ENCODE measurements around the gene MEMO1.

The MEMO1 gene

DNA sequence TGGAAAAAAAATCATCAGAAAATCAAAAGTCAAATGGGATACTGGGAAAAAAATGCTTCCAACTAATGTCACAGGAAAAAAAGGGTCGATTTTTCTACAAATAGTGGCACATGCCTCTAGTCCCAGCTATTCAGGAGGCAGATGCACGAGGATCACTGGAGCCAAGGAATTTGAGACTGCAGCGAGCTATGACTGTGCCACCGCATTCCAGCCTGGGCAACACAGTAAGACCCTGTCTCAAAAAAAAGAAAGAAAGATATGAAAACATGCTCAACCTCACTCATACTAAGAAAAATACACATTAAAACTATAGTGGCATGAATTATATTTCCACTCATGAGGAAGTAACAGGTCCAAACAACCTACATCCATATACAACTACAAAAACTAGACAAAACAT lies 17.9 kb downstream of the MEMO1 start:
- TF ChIP-seq CTCF (IDR thresholded peaks at IDR 0.05; ENCODE audit: insufficient read depth, low read length, poor library complexity, severe bottlenecking) = no peak
- Histone ChIP-seq H3K4me3 (replicated peaks; ENCODE audit: low read depth, low read length) (no peak overlapping the region), H3K27me3 (replicated peaks; ENCODE audit: control insufficient read depth, insufficient read depth, low read length) (no peaks in the 10 kb centered on the region), H3K36me3 (ENCODE audit: control insufficient read depth, insufficient read depth, low read length) (no peaks in the 10 kb centered on the region)
- DNase-seq (ENCODE audit: extremely low read depth, insufficient read length) = no peak

- Histone ChIP-seq H3K36me3 (ENCODE audit: control insufficient read depth, insufficient read depth, low read length) (no peaks in the 10 kb centered on the region), H3K27me3 (replicated peaks; ENCODE audit: control insufficient read depth, insufficient read depth, low read length) (no peaks in the 10 kb centered on the region), H3K4me3 (replicated peaks; ENCODE audit: low read depth, low read length) (no peak overlapping the region)
- TF ChIP-seq CTCF (IDR thresholded peaks at IDR 0.05; ENCODE audit: insufficient read depth, low read length, poor library complexity, severe bottlenecking) = no peak
- no peak for DNase-seq (ENCODE audit: extremely low read depth, insufficient read length)
Observed at GRCh38 chr2:31992025-31992579, 18.7 kb downstream of the MEMO1 start.

- no peak for TF ChIP-seq CTCF (IDR thresholded peaks at IDR 0.05; ENCODE audit: insufficient read depth, low read length, poor library complexity, severe bottlenecking)
- DNase-seq (ENCODE audit: extremely low read depth, insufficient read length) = no peak
- H3K4me3 ChIP-seq (replicated peaks; ENCODE audit: low read depth, low read length) = no peak overlapping the region
- H3K27me3 ChIP-seq (replicated peaks; ENCODE audit: control insufficient read depth, insufficient read depth, low read length) = no peaks in the 10 kb centered on the region
- H3K36me3 ChIP-seq (ENCODE audit: control insufficient read depth, insufficient read depth, low read length) = no peaks in the 10 kb centered on the region
Observed at GRCh38 chr2:31989946-31990345, 20.9 kb downstream of the MEMO1 start.

- DNase-seq (ENCODE audit: extremely low read depth, insufficient read length) = no peak
- Histone ChIP-seq H3K27me3 (replicated peaks; ENCODE audit: control insufficient read depth, insufficient read depth, low read length) (no peaks in the 10 kb centered on the region), H3K4me3 (replicated peaks; ENCODE audit: low read depth, low read length) (no peak overlapping the region), H3K36me3 (ENCODE audit: control insufficient read depth, insufficient read depth, low read length) (no peaks in the 10 kb centered on the region)
- TF ChIP-seq CTCF (IDR thresholded peaks at IDR 0.05; ENCODE audit: insufficient read depth, low read length, poor library complexity, severe bottlenecking) = no peak
Observed at GRCh38 chr2:31987454-31988220, 23.2 kb downstream of the MEMO1 start.

GRCh38 chr2:31986906-31987305 lies 23.9 kb downstream of the MEMO1 start:
- H3K27me3 ChIP-seq (replicated peaks; ENCODE audit: control insufficient read depth, insufficient read depth, low read length) = no peaks in the 10 kb centered on the region
- TF ChIP-seq CTCF (IDR thresholded peaks at IDR 0.05; ENCODE audit: insufficient read depth, low read length, poor library complexity, severe bottlenecking) = no peak
- DNase-seq (ENCODE audit: extremely low read depth, insufficient read length) = no peak
- H3K4me3 ChIP-seq (replicated peaks; ENCODE audit: low read depth, low read length) = no peak overlapping the region
- no peaks in the 10 kb centered on the region for H3K36me3 ChIP-seq (ENCODE audit: control insufficient read depth, insufficient read depth, low read length)
